ENCODE results near the gene ADGRL1.
"Not testable (repeated sequence)": the region's sequence is repeated elsewhere in the genome, so short reads cannot be mapped to it uniquely, and the experiment has no call there.

Gene ADGRL1

GRCh38 chr19:14218620-14219330 lies 12.8 kb upstream of the ADGRL1 start:
- no peak for DNase-seq

DNA sequence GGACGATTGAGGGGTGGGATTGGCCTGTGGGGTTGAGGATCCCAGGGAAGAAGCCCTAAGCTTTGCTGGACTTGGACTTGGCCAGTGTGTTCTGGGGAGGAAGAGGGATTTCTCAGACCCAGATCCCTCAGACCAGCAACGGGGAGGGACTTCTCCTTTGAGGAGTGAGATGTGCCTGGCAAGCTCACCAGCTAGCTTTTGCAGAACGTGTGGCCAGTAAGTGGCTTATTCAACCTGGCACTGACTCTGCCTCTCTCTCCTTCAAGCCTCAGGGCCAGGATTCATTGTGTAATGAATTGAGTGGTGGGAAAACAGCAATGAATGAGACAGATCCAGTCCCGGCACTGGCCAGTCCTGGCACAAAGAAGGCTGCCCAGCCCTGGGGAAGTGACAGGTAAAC lies 11.9 kb upstream of the ADGRL1 start:
- not testable (repeated sequence) for DNase-seq

GRCh38 chr19:14214580-14214979 lies 8.6 kb upstream of the ADGRL1 start:
- no peak for DNase-seq

DNA sequence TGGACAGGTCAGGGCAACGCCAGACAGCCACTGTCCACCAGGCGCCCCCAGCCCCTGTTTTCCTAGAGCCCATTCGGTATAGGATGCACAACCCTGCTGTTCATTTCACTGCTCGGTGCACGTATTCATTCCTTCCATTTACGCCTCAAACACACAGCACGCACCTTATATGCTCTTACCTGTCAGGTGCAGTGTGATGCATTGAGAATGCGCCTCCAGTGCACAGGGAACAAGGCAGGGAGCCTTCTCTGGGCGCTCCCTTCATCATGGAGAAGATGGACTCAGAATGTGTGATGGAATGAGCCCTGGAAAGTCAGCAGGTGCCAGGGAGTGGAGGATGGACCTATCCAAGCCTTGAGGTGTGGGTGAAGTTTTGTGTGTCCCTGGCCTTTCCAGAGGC lies 4.2 kb upstream of the ADGRL1 start:
- not testable (repeated sequence) for DNase-seq

DNA sequence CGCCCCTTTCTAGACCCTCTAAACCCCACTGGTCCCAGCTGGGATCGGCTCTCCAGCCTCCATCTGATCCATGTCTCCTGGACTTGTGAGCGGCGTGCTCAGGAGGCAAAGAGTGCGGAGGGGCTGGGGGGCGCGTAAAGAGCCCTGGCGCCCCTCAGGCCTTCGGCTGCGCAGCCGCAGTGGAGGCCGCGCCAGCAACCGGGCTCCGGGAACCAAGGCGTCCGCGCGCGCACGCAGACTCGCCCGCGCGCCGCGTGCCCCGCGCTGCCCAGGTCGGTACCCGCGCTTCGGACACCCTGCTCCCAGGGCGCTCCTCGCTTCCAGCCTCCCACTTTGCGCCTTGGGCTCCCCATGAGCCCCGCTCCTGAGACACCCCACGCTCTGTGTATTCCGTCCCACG lies 3.4 kb upstream of the ADGRL1 start:
- DNase-seq, result not testable (repeated sequence)

- DNase-seq, result not testable (repeated sequence)
These were observed 2.5 kb upstream of the ADGRL1 start for GRCh38 chr19:14208496-14208895.

GRCh38 chr19:14207796-14208195 lies 1.8 kb upstream of the ADGRL1 start:
- not testable (repeated sequence) for DNase-seq

- peak; percentile 92 for DNase-seq
These were observed 1.1 kb upstream of the ADGRL1 start for GRCh38 chr19:14206737-14207726.

- DNase-seq, result not testable (repeated sequence)
These were observed 339 bp upstream of the ADGRL1 start for GRCh38 chr19:14206308-14206707.

- not testable (repeated sequence) for DNase-seq
These were observed 1.1 kb downstream of the ADGRL1 start for GRCh38 chr19:14204676-14205451.

DNA sequence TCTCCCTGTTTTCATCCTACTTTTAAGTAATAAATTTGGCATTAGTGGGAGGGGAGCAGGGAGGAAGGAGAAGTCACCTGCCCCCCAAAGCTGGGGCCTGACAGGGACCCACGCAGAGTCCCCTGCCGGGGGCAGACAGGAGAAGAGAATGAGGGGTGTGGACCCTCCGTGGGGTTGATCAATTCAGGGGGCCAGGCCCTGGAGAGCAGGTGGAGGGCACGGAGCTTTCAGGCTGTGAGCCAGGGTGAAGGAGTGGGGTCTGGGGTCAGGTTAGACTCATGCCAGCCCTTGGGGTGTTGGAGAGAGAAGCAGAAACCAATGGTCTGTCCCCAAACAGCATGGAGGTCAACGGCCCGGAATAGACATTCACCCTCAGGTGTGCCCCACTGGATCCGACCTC lies 1.8 kb downstream of the ADGRL1 start:
- not testable (repeated sequence) for DNase-seq

- DNase-seq, result not testable (repeated sequence)
These were observed 2.2 kb downstream of the ADGRL1 start for GRCh38 chr19:14203788-14204187.

- no peak for DNase-seq
These were observed 2.8 kb downstream of the ADGRL1 start for GRCh38 chr19:14203177-14203576.

GRCh38 chr19:14201481-14201880 lies 4.5 kb downstream of the ADGRL1 start:
- DNase-seq, result not testable (repeated sequence)

DNA sequence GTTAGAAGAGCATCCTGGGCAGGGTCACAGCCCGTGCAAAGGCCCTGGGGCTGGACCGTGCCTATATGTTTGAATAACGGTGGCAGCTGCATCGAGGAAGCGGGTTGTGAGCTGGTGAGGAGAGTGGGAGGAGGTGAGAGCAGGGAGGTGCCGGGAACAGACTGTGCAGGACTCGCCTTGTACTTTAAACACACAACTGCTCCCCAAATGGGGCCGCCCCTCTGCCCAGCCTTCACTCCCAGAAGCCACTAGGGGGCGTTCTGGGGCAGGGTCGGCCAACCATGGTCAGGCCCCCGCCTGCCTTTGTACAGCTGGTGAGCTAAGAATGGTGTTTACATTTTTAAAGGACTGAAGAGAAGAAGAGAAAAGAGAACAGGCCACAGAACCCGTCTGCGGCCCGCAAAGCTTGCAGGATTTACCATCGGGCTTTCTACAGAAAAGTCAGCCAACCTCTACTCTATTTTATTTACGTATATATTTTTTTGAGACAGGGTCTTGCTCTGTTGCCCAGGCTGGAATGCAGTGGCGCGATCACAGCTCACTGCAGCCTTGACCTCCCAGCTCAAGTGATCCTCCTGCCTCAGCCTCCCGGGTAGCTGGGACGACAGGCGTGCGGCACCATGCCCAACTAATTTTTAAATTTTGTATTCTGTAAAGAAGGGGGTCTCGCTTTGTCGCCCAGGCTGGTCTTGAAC lies 5.7 kb downstream of the ADGRL1 start:
- DNase-seq, result not testable (repeated sequence)

DNA sequence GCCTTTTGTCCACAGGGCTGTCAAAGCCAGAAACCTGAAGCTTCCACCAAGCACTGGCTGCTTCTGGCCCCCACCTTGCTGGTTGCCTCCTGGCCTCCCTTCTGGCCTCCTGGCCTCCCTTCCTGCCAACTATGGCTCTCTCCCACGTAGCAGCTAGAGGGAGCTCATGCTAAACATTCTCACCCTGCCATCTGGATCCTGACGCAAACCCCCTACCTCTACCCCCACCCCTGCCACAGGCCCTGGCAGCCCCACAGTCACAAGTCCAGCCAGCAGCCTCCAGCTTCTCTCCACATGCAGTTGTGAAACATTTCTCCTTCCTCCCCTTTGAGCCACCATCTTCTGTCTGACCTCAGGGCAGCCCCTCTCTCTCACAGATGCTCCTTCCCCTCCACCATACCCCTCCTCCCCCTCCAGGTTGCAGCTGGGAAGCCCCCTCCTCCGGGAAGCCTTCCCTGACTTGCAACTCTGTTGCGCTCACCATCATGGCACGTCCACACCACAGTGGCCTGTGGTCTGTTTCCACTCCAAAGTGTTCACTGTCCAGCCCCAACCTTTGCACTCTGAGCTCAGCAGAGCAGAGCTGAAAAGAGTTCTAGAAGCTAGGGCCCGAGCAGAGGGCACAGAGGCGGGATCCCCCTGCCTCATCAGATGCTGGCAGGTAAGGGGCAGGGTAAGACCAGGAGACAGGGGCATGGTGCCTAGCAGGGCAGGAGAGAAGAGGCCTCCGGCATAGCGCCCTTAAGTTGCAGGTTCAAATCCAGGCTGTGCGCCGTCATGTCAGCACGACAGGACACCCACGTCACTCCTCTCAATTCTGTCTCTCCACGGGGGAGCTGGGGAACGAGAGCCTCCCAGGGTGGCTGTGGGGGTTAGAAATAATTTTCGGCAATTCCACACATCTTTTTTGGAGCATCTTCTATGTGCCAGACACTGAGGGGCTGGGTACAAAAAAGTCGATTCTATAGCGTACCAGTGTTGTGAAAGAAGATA lies 7.3 kb downstream of the ADGRL1 start:
- no peak for DNase-seq

DNA sequence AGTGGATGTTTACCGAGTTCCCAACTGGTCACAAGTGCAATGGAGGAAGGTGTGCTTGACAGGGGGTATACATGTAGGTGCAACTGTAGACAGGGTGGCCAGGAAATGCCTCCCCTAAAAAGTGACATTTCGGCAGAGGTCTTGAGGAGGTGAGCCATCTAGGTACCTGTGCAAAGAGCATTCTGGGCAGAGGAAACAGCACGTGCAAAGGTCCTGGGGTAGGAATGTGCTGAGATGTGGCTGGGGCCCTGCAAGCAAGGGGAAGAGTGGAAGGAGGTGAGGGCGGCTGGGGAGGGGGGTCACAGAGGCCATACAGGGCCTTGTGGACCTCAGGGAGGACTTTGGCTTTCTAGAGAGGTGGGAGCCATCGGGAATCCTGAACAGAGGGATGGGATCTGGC lies 8.1 kb downstream of the ADGRL1 start:
- no peak for DNase-seq

GRCh38 chr19:14197288-14197687 lies 8.7 kb downstream of the ADGRL1 start:
- DNase-seq, result not testable (repeated sequence)

GRCh38 chr19:14196105-14196504 lies 9.9 kb downstream of the ADGRL1 start:
- not testable (repeated sequence) for DNase-seq

- DNase-seq, result not testable (repeated sequence)
These were observed 10.8 kb downstream of the ADGRL1 start for GRCh38 chr19:14195216-14195615.

GRCh38 chr19:14189415-14189814 lies 16.6 kb downstream of the ADGRL1 start:
- DNase-seq, result no peak

Data from NCI-H226 (cell line).